ENCODE results near the gene ARHGEF19. TPM values are rescaled to one million over a fixed set of nuclear protein-coding genes. Genes with fewer than 3 reads are reported as not detected.
A peak's percentile ranks its signal among the peaks of the same experiment; 100 is the strongest.
"Not testable (repeated sequence)": the region's sequence is repeated elsewhere in the genome, so short reads cannot be mapped to it uniquely, and the experiment has no call there.

ARHGEF19 gene
- total RNA-seq, 1 experiment from 2014 or later, result 21.6 TPM

DNA sequence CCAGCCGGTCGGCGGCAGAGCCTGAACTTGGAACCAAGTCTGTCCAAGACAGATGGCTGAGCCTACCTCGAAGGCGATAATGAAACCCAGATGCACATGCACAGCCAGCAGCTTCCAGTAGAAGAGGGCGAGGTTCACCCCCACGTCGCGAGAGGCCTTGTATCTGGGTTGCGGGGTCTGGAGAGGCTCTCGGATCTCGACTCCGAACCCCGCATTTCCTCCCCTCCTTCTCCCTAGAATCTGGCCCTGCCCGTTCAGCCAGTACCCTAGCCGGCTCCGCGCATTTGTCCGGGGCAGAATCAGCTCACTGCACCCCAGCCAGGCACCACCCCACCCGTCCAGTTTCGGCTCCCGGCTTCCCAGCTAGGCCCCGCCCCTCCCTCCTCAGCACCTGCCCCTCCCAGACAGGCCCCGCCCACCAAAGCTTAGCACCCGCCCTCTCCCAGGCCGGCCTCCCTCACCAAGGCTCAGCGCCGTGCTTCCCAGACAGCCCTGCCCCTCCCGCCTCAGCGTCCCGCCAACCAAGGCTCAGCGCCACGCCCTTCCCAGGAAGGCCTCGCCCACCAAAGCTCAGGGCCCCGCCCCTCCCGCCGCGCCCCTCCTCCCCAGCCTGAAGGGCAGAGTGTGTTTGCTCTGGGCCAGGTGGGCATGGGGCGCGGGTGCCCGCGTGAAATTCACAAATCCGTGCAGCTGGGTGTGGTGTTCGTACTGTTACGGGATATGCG is 4.8 kb upstream of the ARHGEF19 start:
- ChIA-PET POLR2A (no interaction called here), CTCF (interaction anchor here (0.6 to 1.0 kb wide), 2 partner anchors 139 to 146 kb away, joined by 4 to 5 read pairs; no protein-coding TSS in a partner anchor)
- no peak for DNase-seq (ENCODE audit: low read depth, low spot score)
- Histone ChIP-seq H3K27ac (ENCODE audit: low read length) (peak overlapping the region; percentile 55), H3K36me3 (ENCODE audit: control insufficient read depth, insufficient read depth, low read length) (no peaks in the 10 kb centered on the region), H3K4me3 (ENCODE audit: low read depth in 2 of 2, low read length in 2 of 2) (peak overlapping the region; percentile 48 to 83), H3K9me3 (ENCODE audit: control insufficient read depth, insufficient read depth, low read depth, low read length) (no peaks in the 10 kb centered on the region), H3K27me3 (ENCODE audit: control insufficient read depth, insufficient read depth, low read length) (no peaks in the 10 kb centered on the region), H3K4me1 (ENCODE audit: control insufficient read depth, insufficient read depth, low read length) (peaks cover 10% of the 10 kb centered on the region; the same call in 1 of the 2 replicates)
- TF ChIP-seq SIN3A (IDR thresholded peaks at IDR 0.05; ENCODE audit: borderline replicate concordance, insufficient read depth, low read depth, low read length) (0 out of 2 replicates have a peak, but pooled peaks have one; percentile 37), TCF7L2 (IDR thresholded peaks at IDR 0.05; ENCODE audit: low read depth, low read length) (no peak)
- ATAC-seq, result peak; percentile 98
- intact Hi-C loops (cut with micrococcal nuclease; ENCODE audit: unreplicated experiment), result no loop called here
- BruUV-seq (replicated peaks), result no TSS peak
- in situ Hi-C loops (cut with HindIII; ENCODE audit: low pct_unique_long_range_greater_than_20kb, low sequenced_read_pairs), result no loop called here

- ChIA-PET CTCF (no interaction called here), POLR2A (no interaction called here)
- Histone ChIP-seq H3K27ac (ENCODE audit: low read length) (peak overlapping the region; percentile 55), H3K9me3 (ENCODE audit: control insufficient read depth, insufficient read depth, low read depth, low read length) (no peaks in the 10 kb centered on the region), H3K4me3 (ENCODE audit: low read depth in 2 of 2, low read length in 2 of 2) (peak overlapping the region; percentile 48 to 83), H3K4me1 (ENCODE audit: control insufficient read depth, insufficient read depth, low read length) (peaks cover 17% of the 10 kb centered on the region), H3K27me3 (ENCODE audit: control insufficient read depth, insufficient read depth, low read length) (no peaks in the 10 kb centered on the region), H3K36me3 (ENCODE audit: control insufficient read depth, insufficient read depth, low read length) (no peaks in the 10 kb centered on the region; the same call in 1 of the 2 replicates)
- intact Hi-C loops (cut with micrococcal nuclease; ENCODE audit: unreplicated experiment), result no loop called here
- TF ChIP-seq POLR2AphosphoS5 (IDR thresholded peaks at IDR 0.05; ENCODE audit: low read depth, low read length) (no peak), SIN3A (IDR thresholded peaks at IDR 0.05; ENCODE audit: borderline replicate concordance, insufficient read depth, low read depth, low read length) (no peak), TCF7L2 (IDR thresholded peaks at IDR 0.05; ENCODE audit: low read depth, low read length) (no peak)
- TF ChIP-seq, protein P1, sequence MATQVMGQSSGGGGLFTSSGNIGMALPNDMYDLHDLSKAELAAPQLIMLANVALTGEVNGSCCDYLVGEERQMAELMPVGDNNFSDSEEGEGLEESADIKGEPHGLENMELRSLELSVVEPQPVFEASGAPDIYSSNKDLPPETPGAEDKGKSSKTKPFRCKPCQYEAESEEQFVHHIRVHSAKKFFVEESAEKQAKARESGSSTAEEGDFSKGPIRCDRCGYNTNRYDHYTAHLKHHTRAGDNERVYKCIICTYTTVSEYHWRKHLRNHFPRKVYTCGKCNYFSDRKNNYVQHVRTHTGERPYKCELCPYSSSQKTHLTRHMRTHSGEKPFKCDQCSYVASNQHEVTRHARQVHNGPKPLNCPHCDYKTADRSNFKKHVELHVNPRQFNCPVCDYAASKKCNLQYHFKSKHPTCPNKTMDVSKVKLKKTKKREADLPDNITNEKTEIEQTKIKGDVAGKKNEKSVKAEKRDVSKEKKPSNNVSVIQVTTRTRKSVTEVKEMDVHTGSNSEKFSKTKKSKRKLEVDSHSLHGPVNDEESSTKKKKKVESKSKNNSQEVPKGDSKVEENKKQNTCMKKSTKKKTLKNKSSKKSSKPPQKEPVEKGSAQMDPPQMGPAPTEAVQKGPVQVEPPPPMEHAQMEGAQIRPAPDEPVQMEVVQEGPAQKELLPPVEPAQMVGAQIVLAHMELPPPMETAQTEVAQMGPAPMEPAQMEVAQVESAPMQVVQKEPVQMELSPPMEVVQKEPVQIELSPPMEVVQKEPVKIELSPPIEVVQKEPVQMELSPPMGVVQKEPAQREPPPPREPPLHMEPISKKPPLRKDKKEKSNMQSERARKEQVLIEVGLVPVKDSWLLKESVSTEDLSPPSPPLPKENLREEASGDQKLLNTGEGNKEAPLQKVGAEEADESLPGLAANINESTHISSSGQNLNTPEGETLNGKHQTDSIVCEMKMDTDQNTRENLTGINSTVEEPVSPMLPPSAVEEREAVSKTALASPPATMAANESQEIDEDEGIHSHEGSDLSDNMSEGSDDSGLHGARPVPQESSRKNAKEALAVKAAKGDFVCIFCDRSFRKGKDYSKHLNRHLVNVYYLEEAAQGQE (IDR thresholded peaks at IDR 0.05; ENCODE audit: insufficient read depth in 1 of 2, low read depth in 2 of 2, low read length in 1 of 2), result no peak
- TF ChIP-seq, protein P2, sequence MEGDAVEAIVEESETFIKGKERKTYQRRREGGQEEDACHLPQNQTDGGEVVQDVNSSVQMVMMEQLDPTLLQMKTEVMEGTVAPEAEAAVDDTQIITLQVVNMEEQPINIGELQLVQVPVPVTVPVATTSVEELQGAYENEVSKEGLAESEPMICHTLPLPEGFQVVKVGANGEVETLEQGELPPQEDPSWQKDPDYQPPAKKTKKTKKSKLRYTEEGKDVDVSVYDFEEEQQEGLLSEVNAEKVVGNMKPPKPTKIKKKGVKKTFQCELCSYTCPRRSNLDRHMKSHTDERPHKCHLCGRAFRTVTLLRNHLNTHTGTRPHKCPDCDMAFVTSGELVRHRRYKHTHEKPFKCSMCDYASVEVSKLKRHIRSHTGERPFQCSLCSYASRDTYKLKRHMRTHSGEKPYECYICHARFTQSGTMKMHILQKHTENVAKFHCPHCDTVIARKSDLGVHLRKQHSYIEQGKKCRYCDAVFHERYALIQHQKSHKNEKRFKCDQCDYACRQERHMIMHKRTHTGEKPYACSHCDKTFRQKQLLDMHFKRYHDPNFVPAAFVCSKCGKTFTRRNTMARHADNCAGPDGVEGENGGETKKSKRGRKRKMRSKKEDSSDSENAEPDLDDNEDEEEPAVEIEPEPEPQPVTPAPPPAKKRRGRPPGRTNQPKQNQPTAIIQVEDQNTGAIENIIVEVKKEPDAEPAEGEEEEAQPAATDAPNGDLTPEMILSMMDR (IDR thresholded peaks at IDR 0.05), result no peak
- in situ Hi-C loops (cut with HindIII; ENCODE audit: low pct_unique_long_range_greater_than_20kb, low sequenced_read_pairs), result no loop called here
- ATAC-seq, result peak; percentile 76
- TSS peak; percentile 71 for BruUV-seq (replicated peaks)
- DNase-seq (ENCODE audit: low read depth, low spot score), result no peak
Observed at GRCh38 chr1:16215882-16216753, 3.7 kb upstream of the ARHGEF19 start.

- DNase-seq (ENCODE audit: low read depth, low spot score); H3K4me3 ChIP-seq (ENCODE audit: low read depth in 2 of 2, low read length in 2 of 2); H3K27me3 ChIP-seq (ENCODE audit: control insufficient read depth, insufficient read depth, low read length); intact Hi-C loops (cut with micrococcal nuclease; ENCODE audit: unreplicated experiment); BruUV-seq (replicated peaks); H3K36me3 ChIP-seq (ENCODE audit: control insufficient read depth, insufficient read depth, low read length); in situ Hi-C loops (cut with HindIII; ENCODE audit: low pct_unique_long_range_greater_than_20kb, low sequenced_read_pairs); ATAC-seq; CTCF ChIA-PET; POLR2A ChIA-PET; H3K27ac ChIP-seq (ENCODE audit: low read length); H3K9me3 ChIP-seq (ENCODE audit: control insufficient read depth, insufficient read depth, low read depth, low read length): not testable (repeated sequence)
- H3K4me1 ChIP-seq (ENCODE audit: control insufficient read depth, insufficient read depth, low read length), result peaks cover 17% of the 10 kb centered on the region
Observed at GRCh38 chr1:16215240-16215639, 2.8 kb upstream of the ARHGEF19 start.

DNA sequence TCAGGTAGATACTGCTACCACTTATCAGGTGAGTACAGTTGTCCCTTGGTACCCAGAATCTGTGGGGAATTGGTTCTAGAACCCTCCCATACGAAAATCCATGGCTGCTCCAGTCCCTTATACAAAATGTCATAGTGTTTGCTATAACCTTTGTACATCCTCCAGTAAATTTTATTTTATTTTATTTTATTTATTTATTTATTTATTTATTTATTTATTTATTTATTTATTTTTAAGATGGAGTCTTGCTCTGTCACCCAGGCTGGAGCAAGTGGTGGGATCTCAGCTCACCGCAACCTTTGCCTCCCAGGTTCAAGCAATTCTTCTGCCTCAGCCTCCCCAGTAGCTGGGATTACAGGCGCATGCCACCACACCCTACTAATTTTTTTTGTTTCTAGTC is 1.1 kb upstream of the ARHGEF19 start:
- ATAC-seq; CTCF ChIA-PET; H3K27ac ChIP-seq (ENCODE audit: low read length); intact Hi-C loops (cut with micrococcal nuclease; ENCODE audit: unreplicated experiment); H3K4me3 ChIP-seq (ENCODE audit: low read depth in 2 of 2, low read length in 2 of 2); H3K9me3 ChIP-seq (ENCODE audit: control insufficient read depth, insufficient read depth, low read depth, low read length); BruUV-seq (replicated peaks); in situ Hi-C loops (cut with HindIII; ENCODE audit: low pct_unique_long_range_greater_than_20kb, low sequenced_read_pairs); DNase-seq (ENCODE audit: low read depth, low spot score); H3K36me3 ChIP-seq (ENCODE audit: control insufficient read depth, insufficient read depth, low read length); POLR2A ChIA-PET; H3K27me3 ChIP-seq (ENCODE audit: control insufficient read depth, insufficient read depth, low read length): not testable (repeated sequence)
- peaks cover 21% of the 10 kb centered on the region for H3K4me1 ChIP-seq (ENCODE audit: control insufficient read depth, insufficient read depth, low read length)

Measured in Panc1 (cell line).